OCI-LY1 (cell line): Measurements from ENCODE around the gene SLC31A1.

Source experiments
- EZH2 ChIP-seq: fragments of 200-600 bp; sonication (generic), shearing (Covaris generic); IDR thresholded peaks from 2 replicates; pipeline ENCODE4 v1.8.0; 2017; ENCODE audit warnings: borderline replicate concordance, mixed run types, mild to moderate bottlenecking, antibody characterized with exemption, low read length, moderate library complexity, mixed read lengths
- TF ChIP-seq, protein P1 (sequence below): fragments of 200-600 bp; sonication (generic), shearing (Covaris generic); IDR thresholded peaks from 2 replicates; pipeline ENCODE4 v1.5.1; 2017; ENCODE audit warnings: mild to moderate bottlenecking, antibody characterized with exemption, low read length, moderate library complexity, mixed read lengths

DNA sequence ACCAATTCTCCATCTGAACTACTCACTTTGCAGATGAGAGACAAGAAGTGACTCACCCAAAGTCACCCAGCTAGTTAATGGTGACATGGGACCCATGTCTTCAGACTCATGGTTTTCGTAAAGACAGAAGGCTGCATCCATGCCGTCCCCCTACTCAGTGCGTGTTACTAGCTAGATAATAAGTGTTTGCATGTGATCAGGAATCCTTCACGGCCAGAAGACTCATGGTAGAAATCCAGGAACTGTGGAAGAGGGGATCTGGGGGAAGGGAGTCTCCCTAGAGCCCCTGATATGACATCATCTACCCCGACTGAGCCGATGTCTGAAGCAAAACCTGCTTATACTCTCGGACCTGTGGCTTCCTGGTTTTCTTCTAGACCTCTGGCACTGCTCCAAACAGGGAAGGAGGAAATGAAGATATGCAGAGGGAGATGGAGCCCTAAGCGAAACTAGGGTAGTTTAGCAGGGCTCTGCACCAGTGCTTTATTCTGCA lies 78.5 kb downstream of the SLC31A1 start:
- no peak for TF ChIP-seq EZH2
- TF ChIP-seq, protein P1, sequence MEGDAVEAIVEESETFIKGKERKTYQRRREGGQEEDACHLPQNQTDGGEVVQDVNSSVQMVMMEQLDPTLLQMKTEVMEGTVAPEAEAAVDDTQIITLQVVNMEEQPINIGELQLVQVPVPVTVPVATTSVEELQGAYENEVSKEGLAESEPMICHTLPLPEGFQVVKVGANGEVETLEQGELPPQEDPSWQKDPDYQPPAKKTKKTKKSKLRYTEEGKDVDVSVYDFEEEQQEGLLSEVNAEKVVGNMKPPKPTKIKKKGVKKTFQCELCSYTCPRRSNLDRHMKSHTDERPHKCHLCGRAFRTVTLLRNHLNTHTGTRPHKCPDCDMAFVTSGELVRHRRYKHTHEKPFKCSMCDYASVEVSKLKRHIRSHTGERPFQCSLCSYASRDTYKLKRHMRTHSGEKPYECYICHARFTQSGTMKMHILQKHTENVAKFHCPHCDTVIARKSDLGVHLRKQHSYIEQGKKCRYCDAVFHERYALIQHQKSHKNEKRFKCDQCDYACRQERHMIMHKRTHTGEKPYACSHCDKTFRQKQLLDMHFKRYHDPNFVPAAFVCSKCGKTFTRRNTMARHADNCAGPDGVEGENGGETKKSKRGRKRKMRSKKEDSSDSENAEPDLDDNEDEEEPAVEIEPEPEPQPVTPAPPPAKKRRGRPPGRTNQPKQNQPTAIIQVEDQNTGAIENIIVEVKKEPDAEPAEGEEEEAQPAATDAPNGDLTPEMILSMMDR: no peak
